Activated B cell treated with CpG ODN at 0.5 μM for 24 hours (primary cell): ENCODE measurements around the gene TAF1C. TPM values are rescaled to one million over a fixed set of nuclear protein-coding genes. Genes with fewer than 3 reads are reported as not detected.

Source experiments
- ATAC-seq: fragments of 200-7000 bp; cut with Tn5 transposase; one replicate; pipeline ENCODE4 v1.10.0; 2021; ENCODE audit warnings: low read depth, mild to moderate bottlenecking, moderate library complexity
- CTCF ChIA-PET: fragments of 350-600 bp; sonication (Branson Sonifier 250); formaldehyde crosslinking; loops from one replicate; lab custom pipeline; 2021; ENCODE audit warnings: antibody characterized with exemption; lab: Charles Lee
- POLR2A ChIA-PET: fragments of 350-600 bp; sonication (Branson Sonifier 250); formaldehyde crosslinking; loops from one replicate; lab custom pipeline; 2021; ENCODE audit warnings: antibody characterized with exemption; lab: Charles Lee
- DNase-seq: peaks from one replicate; pipeline ENCODE4 v3.0.0; 2022
- H3K27ac Mint-ChIP-seq: one replicate; pipeline ENCODE4 v1.8.0; 2020; ENCODE audit warnings: mixed read lengths
- H3K27me3 Mint-ChIP-seq: one replicate; pipeline ENCODE4 v1.8.0; 2021; ENCODE audit warnings: mixed read lengths
- H3K36me3 Mint-ChIP-seq: one replicate; pipeline ENCODE4 v1.8.0; 2021; ENCODE audit warnings: low read depth, mixed read lengths
- H3K4me1 Mint-ChIP-seq: one replicate; pipeline ENCODE4 v1.8.0; 2021; ENCODE audit warnings: mixed read lengths
- H3K4me3 Mint-ChIP-seq: one replicate; pipeline ENCODE4 v1.8.0; 2020; ENCODE audit warnings: mild to moderate bottlenecking, mixed read lengths
- H3K9me3 Mint-ChIP-seq: one replicate; pipeline ENCODE4 v1.8.0; 2020; ENCODE audit warnings: mixed read lengths
- intact Hi-C: fragments of 100-400 bp; cut with micrococcal nuclease; formaldehyde crosslinking; loops from one replicate; pipeline ENCODE4 v1.15.1; 2024
- total RNA-seq: library from RNA; stranded (reverse); gene quantifications from 2 replicates; pipeline ENCODE4 v1.2.3, GENCODE V29; 2022
- TF ChIP-seq, protein P1 (sequence below): fragments of 200-600 bp; IDR thresholded peaks from one replicate; pipeline ENCODE4 v1.8.0; 2022; ENCODE audit warnings: antibody characterized with exemption, mild to moderate bottlenecking

The TAF1C gene
- total RNA-seq, 1 donor from 2014 or later, result 85.1 TPM

- peaks cover 15% of the 10 kb centered on the region for H3K4me1 Mint-ChIP-seq
- intact Hi-C loops, result loop anchor here (10.0 kb wide), 1 partner anchor 287 kb away; the partner anchor contains the start of gene MLYCD
- TF ChIP-seq, protein P1, sequence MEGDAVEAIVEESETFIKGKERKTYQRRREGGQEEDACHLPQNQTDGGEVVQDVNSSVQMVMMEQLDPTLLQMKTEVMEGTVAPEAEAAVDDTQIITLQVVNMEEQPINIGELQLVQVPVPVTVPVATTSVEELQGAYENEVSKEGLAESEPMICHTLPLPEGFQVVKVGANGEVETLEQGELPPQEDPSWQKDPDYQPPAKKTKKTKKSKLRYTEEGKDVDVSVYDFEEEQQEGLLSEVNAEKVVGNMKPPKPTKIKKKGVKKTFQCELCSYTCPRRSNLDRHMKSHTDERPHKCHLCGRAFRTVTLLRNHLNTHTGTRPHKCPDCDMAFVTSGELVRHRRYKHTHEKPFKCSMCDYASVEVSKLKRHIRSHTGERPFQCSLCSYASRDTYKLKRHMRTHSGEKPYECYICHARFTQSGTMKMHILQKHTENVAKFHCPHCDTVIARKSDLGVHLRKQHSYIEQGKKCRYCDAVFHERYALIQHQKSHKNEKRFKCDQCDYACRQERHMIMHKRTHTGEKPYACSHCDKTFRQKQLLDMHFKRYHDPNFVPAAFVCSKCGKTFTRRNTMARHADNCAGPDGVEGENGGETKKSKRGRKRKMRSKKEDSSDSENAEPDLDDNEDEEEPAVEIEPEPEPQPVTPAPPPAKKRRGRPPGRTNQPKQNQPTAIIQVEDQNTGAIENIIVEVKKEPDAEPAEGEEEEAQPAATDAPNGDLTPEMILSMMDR, result no peak
- peaks cover 63% of the 10 kb centered on the region for H3K36me3 Mint-ChIP-seq
- DNase-seq (no peak), ATAC-seq (no peak)
- H3K4me3 Mint-ChIP-seq, result no peak overlapping the region
- no peak overlapping the region for H3K27ac Mint-ChIP-seq
- no peaks in the 10 kb centered on the region for H3K27me3 Mint-ChIP-seq
- H3K9me3 Mint-ChIP-seq, result no peaks in the 10 kb centered on the region
- POLR2A ChIA-PET, result interaction anchor here (0.6 kb wide), 1 partner anchor 931 kb away, joined by 5 read pairs; the partner anchor contains the start of gene CIBAR2
- CTCF ChIA-PET, result no interaction called here
Measured at GRCh38 chr16:84181144-84181915, 5.5 kb downstream of the TAF1C start.

- no peak for DNase-seq
- H3K4me3 Mint-ChIP-seq, result no peak overlapping the region
- ATAC-seq, result no peak
- POLR2A ChIA-PET, result interaction anchor here (0.6 kb wide), 1 partner anchor 932 kb away, joined by 5 read pairs; the partner anchor contains the start of gene CIBAR2
- H3K27me3 Mint-ChIP-seq, result no peaks in the 10 kb centered on the region
- intact Hi-C loops, result loop anchor here (10.0 kb wide), 1 partner anchor 286 kb away; the partner anchor contains the start of gene MLYCD
- H3K27ac Mint-ChIP-seq, result no peak overlapping the region
- peaks cover 63% of the 10 kb centered on the region for H3K36me3 Mint-ChIP-seq
- H3K9me3 Mint-ChIP-seq, result no peaks in the 10 kb centered on the region
- H3K4me1 Mint-ChIP-seq, result peaks cover 8% of the 10 kb centered on the region
- TF ChIP-seq, protein P1, result no peak
- CTCF ChIA-PET, result no interaction called here
Measured at GRCh38 chr16:84180519-84181140, 6.2 kb downstream of the TAF1C start.

DNA sequence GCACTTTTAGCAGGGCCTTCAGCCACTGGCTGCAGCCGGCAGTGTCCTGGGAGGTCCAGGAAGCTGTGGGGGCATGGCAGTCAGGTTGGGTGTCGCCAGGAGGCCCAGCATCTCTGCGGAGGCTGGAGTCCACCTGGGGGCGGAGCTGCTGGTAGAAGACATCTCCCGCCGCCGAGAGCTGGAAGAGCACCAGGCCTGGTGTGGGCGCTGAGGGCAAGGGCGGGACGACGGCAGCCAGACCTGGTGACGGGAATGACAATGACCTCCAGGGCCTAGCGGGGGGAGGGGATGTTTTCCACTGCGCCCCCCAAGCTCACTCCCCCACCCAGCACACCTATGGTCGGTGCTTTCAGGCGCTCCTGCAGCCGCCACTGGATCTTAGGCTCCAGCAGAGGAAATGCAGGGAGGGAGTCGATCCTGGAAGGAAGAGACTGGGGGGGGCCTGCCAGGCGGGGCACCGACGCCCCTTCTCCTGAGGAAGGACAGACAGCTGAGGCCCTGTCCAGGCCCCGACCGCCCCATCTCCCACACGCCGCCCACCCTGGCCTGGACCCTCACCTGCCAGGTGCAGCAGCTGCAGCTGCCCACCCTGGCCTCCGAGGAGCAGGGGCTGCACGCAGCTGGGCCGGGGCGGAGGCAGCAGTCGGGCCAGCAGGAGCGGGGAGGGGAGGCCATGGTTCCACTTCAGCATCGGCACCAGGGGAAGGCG, 7.1 kb downstream of the TAF1C start:
- POLR2A ChIA-PET, result no interaction called here
- DNase-seq (no peak), ATAC-seq (no peak)
- intact Hi-C loops, result loop anchor here (10.0 kb wide), 1 partner anchor 285 kb away; the partner anchor contains the start of gene MLYCD
- Mint-ChIP-seq H3K36me3 (peaks cover 59% of the 10 kb centered on the region), H3K27ac (no peak overlapping the region), H3K4me1 (peaks cover 5% of the 10 kb centered on the region), H3K9me3 (no peaks in the 10 kb centered on the region), H3K4me3 (no peak overlapping the region), H3K27me3 (no peaks in the 10 kb centered on the region)
- TF ChIP-seq, protein P1, result no peak
- CTCF ChIA-PET, result no interaction called here

- Mint-ChIP-seq H3K27me3 (no peaks in the 10 kb centered on the region), H3K36me3 (peaks cover 52% of the 10 kb centered on the region), H3K4me3 (no peak overlapping the region), H3K9me3 (no peaks in the 10 kb centered on the region), H3K27ac (no peak overlapping the region), H3K4me1 (peaks cover 5% of the 10 kb centered on the region)
- TF ChIP-seq, protein P1, result no peak
- ChIA-PET POLR2A (no interaction called here), CTCF (no interaction called here)
- ATAC-seq (no peak), DNase-seq (no peak)
- intact Hi-C loops, result no loop called here
Measured at GRCh38 chr16:84178892-84179611, 7.8 kb downstream of the TAF1C start.
